Central memory CD8-positive, alpha-beta T cell (primary cell): Measurements from ENCODE around the gene POLD4.

ENCODE experiments used
- ATAC-seq: fragments of 150-1000 bp; cut with Tn5 transposase; replicated peaks from 2 replicates; pipeline ENCODE4 v1.10.0; 2022; ENCODE audit warnings: mild to moderate bottlenecking, moderate FRiP score, moderate number of reproducible peaks; ENCODE audit not compliant: poor library complexity, severe bottlenecking; ENCODE audit errors: extremely low read depth
- DNase-seq, 2 donors: peaks; one replicate each; pipeline ENCODE4 v3.0.0; 2021; ENCODE audit warnings: low spot score in 2 of 2
- H3K27ac Mint-ChIP-seq: one replicate; pipeline ENCODE4 v1.8.0; 2022; ENCODE audit warnings: low read depth, mild to moderate bottlenecking, moderate library complexity, mixed read lengths
- H3K27me3 Mint-ChIP-seq: one replicate; pipeline ENCODE4 v1.8.0; 2022; ENCODE audit warnings: mixed read lengths
- H3K36me3 Mint-ChIP-seq: one replicate; pipeline ENCODE4 v1.8.0; 2022; ENCODE audit warnings: mild to moderate bottlenecking, moderate library complexity, mixed read lengths; ENCODE audit not compliant: insufficient read depth
- H3K4me1 Mint-ChIP-seq: one replicate; pipeline ENCODE4 v1.8.0; 2022; ENCODE audit warnings: mixed read lengths
- H3K4me3 Mint-ChIP-seq: one replicate; pipeline ENCODE4 v1.8.0; 2022; ENCODE audit warnings: mild to moderate bottlenecking, moderate library complexity, mixed read lengths
- H3K9me3 Mint-ChIP-seq: one replicate; pipeline ENCODE4 v1.8.0; 2022; ENCODE audit warnings: mixed read lengths

Gene POLD4

GRCh38 chr11:67396259-67396581 lies 42.9 kb upstream of the POLD4 start:
- Mint-ChIP-seq H3K27me3 (no peaks in the 10 kb centered on the region), H3K4me1 (peaks cover 52% of the 10 kb centered on the region), H3K9me3 (no peaks in the 10 kb centered on the region), H3K4me3 (no peak overlapping the region), H3K27ac (no peak overlapping the region), H3K36me3 (peaks cover 33% of the 10 kb centered on the region)
- DNase-seq (no peak), ATAC-seq (no peak)

GRCh38 chr11:67395555-67396258 lies 42.4 kb upstream of the POLD4 start:
- no peak overlapping the region for H3K27ac Mint-ChIP-seq
- H3K4me3 Mint-ChIP-seq, result no peak overlapping the region
- DNase-seq (no peak), ATAC-seq (no peak)
- no peaks in the 10 kb centered on the region for H3K27me3 Mint-ChIP-seq
- peaks cover 54% of the 10 kb centered on the region for H3K4me1 Mint-ChIP-seq
- H3K9me3 Mint-ChIP-seq, result no peaks in the 10 kb centered on the region
- peaks cover 34% of the 10 kb centered on the region for H3K36me3 Mint-ChIP-seq

- no peak for ATAC-seq
- peak overlapping the region; percentile 85 for H3K4me3 Mint-ChIP-seq
- peak overlapping the region; percentile 12 for H3K27ac Mint-ChIP-seq
- no peaks in the 10 kb centered on the region for H3K27me3 Mint-ChIP-seq
- DNase-seq, result no peak
- H3K9me3 Mint-ChIP-seq, result no peaks in the 10 kb centered on the region
- peaks cover 60% of the 10 kb centered on the region for H3K4me1 Mint-ChIP-seq
- H3K36me3 Mint-ChIP-seq, result peaks cover 26% of the 10 kb centered on the region
Observed at GRCh38 chr11:67393990-67394389, 40.6 kb upstream of the POLD4 start.

GRCh38 chr11:67393437-67393836 lies 40.1 kb upstream of the POLD4 start:
- ATAC-seq, result no peak
- H3K4me1 Mint-ChIP-seq, result peaks cover 62% of the 10 kb centered on the region
- no peaks in the 10 kb centered on the region for H3K27me3 Mint-ChIP-seq
- no peak for DNase-seq
- H3K4me3 Mint-ChIP-seq, result peak overlapping the region; percentile 85
- H3K9me3 Mint-ChIP-seq, result no peaks in the 10 kb centered on the region
- H3K36me3 Mint-ChIP-seq, result peaks cover 22% of the 10 kb centered on the region
- H3K27ac Mint-ChIP-seq, result peak overlapping the region; percentile 12

GRCh38 chr11:67392183-67392715 lies 38.9 kb upstream of the POLD4 start:
- H3K36me3 Mint-ChIP-seq, result peaks cover 14% of the 10 kb centered on the region
- ATAC-seq (peak; percentile 11), DNase-seq (no peak)
- H3K27me3 Mint-ChIP-seq, result no peaks in the 10 kb centered on the region
- H3K4me1 Mint-ChIP-seq, result peaks cover 56% of the 10 kb centered on the region
- peak overlapping the region; percentile 85 for H3K4me3 Mint-ChIP-seq
- H3K9me3 Mint-ChIP-seq, result no peaks in the 10 kb centered on the region
- peak overlapping the region; percentile 69 for H3K27ac Mint-ChIP-seq

- peak within 1 kb of the TSS; percentile 69 for H3K27ac Mint-ChIP-seq
- no peaks in the 10 kb centered on the region for H3K27me3 Mint-ChIP-seq
- peaks cover 50% of the 10 kb centered on the region for H3K4me1 Mint-ChIP-seq
- H3K36me3 Mint-ChIP-seq, result peaks cover 11% of the 10 kb centered on the region
- H3K4me3 Mint-ChIP-seq, result peak within 1 kb of the TSS; percentile 85
- no peaks in the 10 kb centered on the region for H3K9me3 Mint-ChIP-seq
- DNase-seq (peak; percentile 72 to 84), ATAC-seq (peak; percentile 80)
Observed at GRCh38 chr11:67391304-67392182, 38.2 kb upstream of the POLD4 start, which contains the start of gene RAD9A. RAD9A (plus strand) TSS chr11:67391986; CDS start chr11:67392045, 59 bp downstream.

- H3K4me1 Mint-ChIP-seq, result peaks cover 44% of the 10 kb centered on the region
- no peaks in the 10 kb centered on the region for H3K9me3 Mint-ChIP-seq
- no peak for ATAC-seq
- no peak overlapping the region for H3K27ac Mint-ChIP-seq
- DNase-seq, result no peak
- peak overlapping the region; percentile 85 for H3K4me3 Mint-ChIP-seq
- peaks cover 9% of the 10 kb centered on the region for H3K36me3 Mint-ChIP-seq
- no peaks in the 10 kb centered on the region for H3K27me3 Mint-ChIP-seq
Observed at GRCh38 chr11:67390947-67391303, 37.6 kb upstream of the POLD4 start.

GRCh38 chr11:67389477-67389876 lies 36.1 kb upstream of the POLD4 start:
- peak overlapping the region; percentile 30 for H3K27ac Mint-ChIP-seq
- DNase-seq (no peak), ATAC-seq (no peak)
- no peaks in the 10 kb centered on the region for H3K9me3 Mint-ChIP-seq
- no peaks in the 10 kb centered on the region for H3K27me3 Mint-ChIP-seq
- peak overlapping the region; percentile 69 for H3K4me3 Mint-ChIP-seq
- H3K4me1 Mint-ChIP-seq, result peaks cover 44% of the 10 kb centered on the region
- H3K36me3 Mint-ChIP-seq, result peaks cover 12% of the 10 kb centered on the region

- DNase-seq (no peak), ATAC-seq (no peak)
- no peaks in the 10 kb centered on the region for H3K27me3 Mint-ChIP-seq
- peak overlapping the region; percentile 49 for H3K27ac Mint-ChIP-seq
- peaks cover 9% of the 10 kb centered on the region for H3K36me3 Mint-ChIP-seq
- peaks cover 33% of the 10 kb centered on the region for H3K4me1 Mint-ChIP-seq
- no peaks in the 10 kb centered on the region for H3K9me3 Mint-ChIP-seq
- no peak overlapping the region for H3K4me3 Mint-ChIP-seq
Observed at GRCh38 chr11:67387518-67387917, 34.2 kb upstream of the POLD4 start.

GRCh38 chr11:67387069-67387468 lies 33.7 kb upstream of the POLD4 start:
- Mint-ChIP-seq H3K9me3 (no peaks in the 10 kb centered on the region), H3K27ac (peak overlapping the region; percentile 49), H3K4me1 (peaks cover 33% of the 10 kb centered on the region), H3K36me3 (peaks cover 11% of the 10 kb centered on the region), H3K27me3 (no peaks in the 10 kb centered on the region), H3K4me3 (no peak overlapping the region)
- no peak for ATAC-seq
- DNase-seq, result no peak

GRCh38 chr11:67384851-67385366 lies 31.6 kb upstream of the POLD4 start:
- H3K4me1 Mint-ChIP-seq, result peaks cover 33% of the 10 kb centered on the region
- no peak for ATAC-seq
- DNase-seq, result no peak
- H3K4me3 Mint-ChIP-seq, result no peak overlapping the region
- H3K27ac Mint-ChIP-seq, result no peak overlapping the region
- no peaks in the 10 kb centered on the region for H3K27me3 Mint-ChIP-seq
- H3K36me3 Mint-ChIP-seq, result peaks cover 4% of the 10 kb centered on the region
- H3K9me3 Mint-ChIP-seq, result no peaks in the 10 kb centered on the region

GRCh38 chr11:67382276-67383136 lies 29.2 kb upstream of the POLD4 start:
- peak; percentile 77 to 85 for DNase-seq
- Mint-ChIP-seq H3K4me3 (no peak overlapping the region), H3K27me3 (no peaks in the 10 kb centered on the region), H3K27ac (peak overlapping the region; percentile 2), H3K9me3 (no peaks in the 10 kb centered on the region), H3K4me1 (peaks cover 21% of the 10 kb centered on the region), H3K36me3 (peaks cover 4% of the 10 kb centered on the region)
- ATAC-seq, result peak; percentile 80
